Measurements from ENCODE around the gene CST3.
"Not testable (repeated sequence)": the region's sequence is repeated elsewhere in the genome, so short reads cannot be mapped to it uniquely, and the experiment has no call there.

Gene CST3

DNA sequence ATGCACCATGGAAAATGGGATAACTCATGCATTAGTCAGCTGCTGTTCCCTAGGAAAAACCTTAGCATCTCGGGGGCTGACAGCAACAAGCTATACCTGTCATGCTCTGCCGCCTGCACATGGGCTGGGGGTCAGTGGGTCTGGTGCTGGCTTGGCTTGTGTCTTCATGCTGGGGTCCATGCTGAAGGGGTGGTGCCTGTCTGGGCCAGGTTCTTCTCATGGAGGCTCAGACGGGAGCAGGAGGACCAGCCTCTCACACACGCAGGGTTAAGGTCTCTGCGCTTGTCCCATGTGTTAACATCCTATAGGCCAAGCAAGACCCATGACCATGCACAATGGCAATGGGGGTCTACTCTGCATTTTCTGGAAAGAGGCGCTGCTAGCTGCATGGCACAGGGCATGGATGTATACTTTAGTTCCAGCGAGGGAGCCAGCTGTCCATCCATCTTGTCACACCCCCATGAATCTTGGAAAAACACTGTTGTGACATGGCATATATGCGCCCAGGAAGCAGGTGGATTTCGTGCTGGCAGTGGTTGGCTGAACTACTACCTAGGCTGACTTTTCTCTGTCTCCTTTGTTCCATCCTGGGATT, 24.6 kb upstream of the CST3 start:
- DNase-seq (ENCODE audit: low read depth in 1 of 2, low spot score in 1 of 2): no peak

- DNase-seq (ENCODE audit: low read depth in 1 of 2, low spot score in 1 of 2): no peak
These were observed 23.3 kb upstream of the CST3 start for GRCh38 chr20:23661002-23661429.

DNA sequence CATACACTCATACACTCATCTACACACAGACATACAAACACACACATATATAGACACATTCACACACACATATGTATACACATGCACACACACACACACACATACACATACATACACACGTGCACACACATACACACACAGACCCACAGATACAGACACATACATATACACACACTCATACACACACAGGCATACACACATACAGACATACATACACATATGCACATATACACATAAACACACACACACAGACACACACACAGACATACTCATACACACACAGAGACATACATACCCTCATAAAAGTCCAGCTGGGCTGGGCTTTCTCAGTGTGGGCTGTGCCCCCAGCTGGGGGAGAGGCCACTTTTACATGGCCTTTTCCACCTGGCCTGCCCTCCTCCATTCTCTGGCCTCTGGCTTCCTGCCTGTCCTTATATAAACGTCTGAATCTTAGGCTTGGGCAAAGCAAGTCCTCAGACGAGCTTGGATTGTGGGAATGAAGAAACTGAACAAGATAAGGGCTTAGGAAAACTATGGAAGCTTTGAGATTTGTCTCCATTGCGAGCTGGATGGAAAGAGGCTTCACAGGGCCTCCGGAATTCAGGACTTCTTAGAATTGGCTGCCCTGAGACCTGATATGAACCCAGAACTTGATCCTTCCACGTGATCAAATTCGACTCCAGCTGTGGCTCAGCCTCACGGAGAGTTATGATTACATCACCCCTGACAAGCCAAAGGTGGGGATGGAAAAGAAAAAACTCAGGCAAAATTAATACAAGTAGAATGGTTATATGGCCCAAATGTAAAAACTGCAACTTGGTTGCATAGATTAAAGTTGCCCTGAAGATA, 22.5 kb upstream of the CST3 start:
- no peak for DNase-seq (ENCODE audit: low read depth in 1 of 2, low spot score in 1 of 2)

GRCh38 chr20:23659610-23659988, 21.8 kb upstream of the CST3 start:
- DNase-seq (ENCODE audit: low read depth in 1 of 2, low spot score in 1 of 2): not testable (repeated sequence)

DNA sequence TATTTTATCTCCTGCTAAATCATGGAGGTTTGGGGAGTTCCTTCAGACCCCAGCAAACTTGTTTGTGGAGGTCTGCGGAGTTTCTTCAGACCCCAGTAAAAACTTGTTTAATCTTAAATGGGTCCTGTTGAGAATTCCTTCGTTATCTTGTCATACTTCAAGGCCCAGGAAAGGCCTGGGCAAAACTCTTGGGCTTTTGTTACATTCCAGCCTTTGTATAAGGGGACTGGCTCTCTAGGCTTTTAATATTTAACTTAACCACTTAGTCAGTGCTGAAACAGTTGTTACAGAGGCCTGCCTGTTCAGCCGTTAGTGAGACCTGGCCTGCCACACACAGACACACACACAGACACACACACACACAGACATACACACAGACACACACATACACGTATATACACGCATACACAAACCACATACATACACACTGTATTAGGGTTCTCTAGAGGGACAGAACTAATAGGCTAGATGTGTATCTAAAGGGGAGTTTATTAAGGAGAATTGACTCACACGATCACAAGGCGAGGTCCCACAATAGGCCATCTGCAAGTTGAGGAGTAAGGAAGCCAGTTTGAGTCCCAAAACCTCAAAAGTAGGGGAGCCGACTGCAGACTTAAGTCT, 21.3 kb upstream of the CST3 start:
- DNase-seq (ENCODE audit: low read depth in 1 of 2, low spot score in 1 of 2): no peak

DNA sequence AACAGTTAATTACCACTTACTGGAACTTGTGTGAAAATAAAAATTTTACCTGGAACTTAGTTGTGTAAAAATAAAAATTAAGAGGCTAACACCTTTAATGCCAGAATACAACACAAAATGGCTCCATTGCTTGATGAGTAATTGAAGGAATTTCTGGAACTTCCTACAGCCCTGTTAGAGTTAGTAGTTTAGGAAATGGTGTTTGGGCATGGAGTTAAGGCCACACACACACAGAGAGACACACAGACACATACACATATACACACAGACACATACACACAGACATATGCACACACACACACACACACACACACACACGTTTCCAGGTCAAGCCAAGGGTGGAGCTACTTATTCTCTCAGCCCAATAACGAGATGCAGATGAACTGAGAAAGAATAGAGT, 20.6 kb upstream of the CST3 start:
- no peak for DNase-seq (ENCODE audit: low read depth in 1 of 2, low spot score in 1 of 2)

DNA sequence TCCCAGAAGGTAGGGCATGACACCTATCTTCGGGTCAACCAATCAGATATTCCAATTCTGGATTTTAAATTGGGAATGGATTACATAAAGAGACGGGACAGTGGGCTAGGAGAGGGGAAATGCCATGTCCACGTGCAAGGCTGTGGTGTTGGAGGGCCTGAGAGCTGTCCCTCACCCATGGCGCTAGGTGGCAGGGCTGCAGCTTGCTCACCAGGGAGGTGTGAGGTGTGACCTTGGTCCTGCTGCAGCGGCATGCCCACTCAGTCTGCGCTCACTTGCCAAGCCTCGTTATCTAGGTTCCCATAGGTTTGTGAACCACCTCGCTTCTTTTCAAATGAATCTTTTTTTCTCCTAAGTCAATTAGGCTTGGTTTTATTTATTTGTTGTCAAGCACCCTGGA, 19.4 kb upstream of the CST3 start:
- DNase-seq (ENCODE audit: low read depth in 1 of 2, low spot score in 1 of 2): no peak

GRCh38 chr20:23656372-23656771, 18.6 kb upstream of the CST3 start:
- DNase-seq (ENCODE audit: low read depth in 1 of 2, low spot score in 1 of 2): no peak

DNA sequence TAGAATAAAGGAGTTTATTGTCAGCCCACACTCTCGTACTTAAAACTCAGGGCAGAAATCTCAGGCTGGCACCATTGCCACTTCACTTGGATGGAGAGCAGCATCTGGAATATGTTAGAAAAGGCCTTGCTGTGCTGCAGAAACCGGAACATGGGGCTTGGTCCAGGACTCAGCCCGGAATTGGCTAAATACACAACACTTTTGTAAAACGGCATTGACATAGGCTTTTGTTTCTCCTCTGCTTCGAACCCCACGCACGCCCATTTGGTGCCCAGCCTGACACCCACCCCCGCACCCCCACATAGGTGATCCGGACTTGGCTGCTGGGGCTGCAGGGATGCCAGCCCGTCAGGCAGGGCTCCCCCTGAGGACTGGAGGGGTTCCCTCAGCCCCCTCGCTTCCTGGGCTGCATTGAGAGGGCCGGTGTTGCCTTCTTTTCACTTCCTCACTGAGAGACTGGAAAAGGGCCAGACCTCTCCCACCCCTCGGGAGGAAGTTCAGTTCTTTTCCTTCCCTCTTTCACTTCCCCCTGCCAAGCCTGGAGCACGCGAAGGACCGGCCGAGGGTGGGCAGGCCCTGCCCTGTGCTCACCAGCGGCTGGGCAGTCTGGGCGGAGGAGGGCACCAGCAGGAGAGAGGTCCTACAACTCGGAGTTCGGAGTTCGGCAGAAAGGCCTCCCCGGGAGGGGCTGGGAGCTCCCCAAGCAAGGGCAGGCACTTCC, 17.9 kb upstream of the CST3 start:
- DNase-seq (ENCODE audit: low read depth in 1 of 2, low spot score in 1 of 2): no peak

- no peak for DNase-seq (ENCODE audit: low read depth in 1 of 2, low spot score in 1 of 2)
These were observed 17.0 kb upstream of the CST3 start for GRCh38 chr20:23654717-23655116.

- DNase-seq (ENCODE audit: low read depth in 1 of 2, low spot score in 1 of 2): no peak
These were observed 16.2 kb upstream of the CST3 start for GRCh38 chr20:23654000-23654399.

DNA sequence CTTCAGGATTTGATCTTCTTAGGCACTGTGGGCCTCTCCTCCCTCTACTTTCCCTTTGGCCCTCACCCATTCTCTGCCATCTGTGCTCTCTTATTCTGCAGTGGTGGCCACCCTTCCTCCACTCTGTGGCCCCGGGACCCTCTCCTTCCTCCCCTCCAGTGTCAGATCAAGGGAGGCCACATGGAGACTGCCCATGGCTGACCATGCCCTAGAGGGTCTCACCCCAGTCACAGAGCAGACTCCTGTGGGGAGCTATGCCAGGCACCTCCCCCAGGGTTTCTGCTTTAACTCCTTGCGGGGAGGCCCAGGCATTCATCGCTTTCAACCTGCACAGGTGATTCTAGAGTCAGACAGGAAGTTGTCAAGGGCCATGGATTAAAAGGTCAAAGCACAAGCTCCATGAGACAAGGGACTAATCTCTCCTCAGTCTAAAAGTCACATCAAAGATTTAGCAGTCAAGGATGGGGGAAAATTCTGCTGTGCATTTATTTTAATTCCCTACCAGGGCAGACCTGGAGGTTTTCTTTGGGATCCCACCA, 15.7 kb upstream of the CST3 start:
- DNase-seq (ENCODE audit: low read depth in 1 of 2, low spot score in 1 of 2): no peak

DNA sequence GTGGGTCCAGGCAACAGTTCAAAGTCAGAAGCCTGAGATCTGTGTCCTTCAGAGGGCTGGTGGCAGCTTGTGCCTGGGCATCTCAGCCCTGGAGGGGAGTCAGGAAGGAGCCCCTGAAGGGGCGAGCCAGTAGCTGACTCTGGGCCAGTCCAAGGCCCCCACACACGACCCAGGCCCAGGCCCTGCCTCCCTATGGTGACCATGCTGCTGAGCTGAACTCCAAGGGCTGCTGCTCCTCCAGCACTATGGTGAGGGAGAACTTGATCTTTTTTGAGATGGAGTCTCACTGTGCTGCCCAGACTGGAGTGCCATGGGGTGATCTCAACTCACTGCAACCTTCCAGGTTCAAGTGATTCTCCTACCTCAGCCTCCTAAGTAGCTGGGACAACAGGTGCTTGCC, 15.2 kb upstream of the CST3 start:
- DNase-seq (ENCODE audit: low read depth in 1 of 2, low spot score in 1 of 2): no peak

DNA sequence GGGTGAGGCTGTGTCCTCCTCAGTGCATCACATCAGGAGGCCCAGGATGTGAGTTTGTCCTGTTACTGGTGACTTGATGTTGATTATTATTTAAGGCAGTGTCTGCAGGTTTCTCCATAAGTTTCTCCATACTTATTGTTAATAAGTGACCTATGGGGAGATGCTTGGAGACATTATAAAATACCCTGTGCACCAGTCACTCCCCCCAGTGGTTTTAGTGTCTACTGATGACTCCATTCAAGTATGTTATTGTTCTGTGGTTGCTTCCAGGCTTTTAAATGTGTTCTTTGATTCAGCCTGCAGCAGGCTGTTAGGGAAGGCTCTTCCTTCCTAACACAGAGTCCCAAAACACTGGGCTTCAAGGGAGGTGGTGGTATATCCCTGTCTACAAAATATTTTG, 14.6 kb upstream of the CST3 start:
- DNase-seq (ENCODE audit: low read depth in 1 of 2, low spot score in 1 of 2): no peak

- DNase-seq (ENCODE audit: low read depth in 1 of 2, low spot score in 1 of 2): no peak
These were observed 13.4 kb upstream of the CST3 start for GRCh38 chr20:23651117-23651516.

- no peak for DNase-seq (ENCODE audit: low read depth in 1 of 2, low spot score in 1 of 2)
These were observed 12.2 kb upstream of the CST3 start for GRCh38 chr20:23649830-23650417.

DNA sequence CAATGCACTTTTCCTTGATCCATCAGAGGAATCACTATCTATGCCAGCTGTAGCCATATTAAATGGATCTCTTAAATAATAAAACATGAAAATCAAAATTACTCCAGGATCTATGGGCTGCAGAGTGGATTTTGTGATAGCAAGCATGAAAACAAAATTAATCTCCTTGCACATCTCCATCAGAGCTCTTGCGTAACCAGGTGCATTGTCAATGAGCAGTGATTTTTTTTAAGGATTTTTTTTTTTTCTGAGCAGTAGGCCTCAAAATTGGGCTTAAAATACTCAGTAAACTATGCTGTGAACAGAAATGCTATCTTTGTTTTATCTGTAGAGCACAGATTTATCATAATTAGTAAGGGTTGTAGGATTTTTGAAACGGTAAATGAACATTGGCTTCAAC, 11.5 kb upstream of the CST3 start:
- DNase-seq (ENCODE audit: low read depth in 1 of 2, low spot score in 1 of 2): no peak

GRCh38 chr20:23647346-23647745, 9.6 kb upstream of the CST3 start:
- DNase-seq (ENCODE audit: low read depth in 1 of 2, low spot score in 1 of 2): no peak

DNA sequence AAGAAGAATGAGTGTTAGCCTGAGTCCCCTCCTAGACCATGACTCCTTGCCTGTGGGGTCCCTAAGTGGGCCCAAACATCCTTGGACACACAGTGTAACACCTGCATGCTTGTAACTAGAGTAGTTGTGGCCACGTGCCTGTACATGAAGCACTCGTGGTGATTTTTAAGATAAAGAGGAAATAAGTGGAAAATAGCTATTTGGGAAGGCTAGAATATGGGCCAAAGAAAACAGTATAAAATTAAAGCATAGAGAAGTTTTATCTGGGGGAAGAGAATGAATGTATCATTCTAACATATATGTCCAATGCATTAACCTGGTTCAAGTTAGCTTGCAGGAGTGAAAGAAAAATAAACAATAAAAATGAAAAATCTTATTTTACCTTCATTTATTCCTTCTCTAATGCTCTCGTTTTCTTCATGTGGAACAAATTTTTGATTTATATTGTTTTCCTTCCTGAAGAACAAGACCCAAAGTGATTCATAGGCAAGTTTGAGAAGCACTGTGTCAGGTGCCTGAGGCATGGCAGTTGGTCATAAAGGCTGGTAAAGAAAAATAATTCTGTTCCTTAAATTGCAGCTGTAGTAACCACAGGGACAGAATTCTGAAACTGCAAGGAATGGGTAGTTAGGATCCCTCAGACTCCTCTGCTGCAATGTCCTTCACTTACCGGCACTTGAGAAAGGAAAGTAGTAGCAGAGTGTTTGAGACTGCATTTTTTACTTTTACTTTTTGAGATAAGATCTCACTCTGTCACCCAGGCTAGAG, 8.5 kb upstream of the CST3 start:
- DNase-seq (ENCODE audit: low read depth in 1 of 2, low spot score in 1 of 2): no peak

GRCh38 chr20:23645575-23645974, 7.8 kb upstream of the CST3 start:
- DNase-seq (ENCODE audit: low read depth in 1 of 2, low spot score in 1 of 2): no peak
